Mesothelial cell of epicardium (in vitro differentiated cells): Measurements from ENCODE around the gene PAK5. TPM values are rescaled to one million over a fixed set of nuclear protein-coding genes. Genes with fewer than 3 reads are reported as not detected.

Experiments
- DNase-seq, 2 experiments: peaks; one replicate each; pipeline ENCODE4 v3.0.0; 2021; ENCODE audit warnings: low spot score in 2 of 2; ENCODE audit not compliant: unreplicated experiment in 2 of 2
- H3K27ac Mint-ChIP-seq: 2 replicates; pipeline ENCODE4 v1.8.0; 2021; ENCODE audit warnings: mixed read lengths
- H3K27me3 Mint-ChIP-seq: 2 replicates; pipeline ENCODE4 v1.8.0; 2021; ENCODE audit warnings: low read depth, mixed read lengths
- H3K36me3 Mint-ChIP-seq: 2 replicates; pipeline ENCODE4 v1.8.0; 2021; ENCODE audit warnings: mixed read lengths
- H3K4me1 Mint-ChIP-seq: 2 replicates; pipeline ENCODE4 v1.8.0; 2021; ENCODE audit warnings: mixed read lengths
- H3K4me3 Mint-ChIP-seq: 2 replicates; pipeline ENCODE4 v1.8.0; 2021; ENCODE audit warnings: mild to moderate bottlenecking, moderate library complexity, mixed read lengths
- H3K9me3 Mint-ChIP-seq: 2 replicates; pipeline ENCODE4 v1.8.0; 2021; ENCODE audit warnings: mixed read lengths
- total RNA-seq: library from RNA; stranded (reverse); gene quantifications from 3 replicates; pipeline ENCODE4 v1.2.1, GENCODE V29; 2021
- TF ChIP-seq, protein P1 (sequence below): fragments of 200-600 bp; sonication (generic); IDR thresholded peaks from one replicate; pipeline ENCODE4 v1.5.0; 2021; ENCODE audit warnings: antibody characterized with exemption; ENCODE audit not compliant: unreplicated experiment

The PAK5 gene
- total RNA-seq, 1 donor from 2014 or later = 0.54 TPM

DNA sequence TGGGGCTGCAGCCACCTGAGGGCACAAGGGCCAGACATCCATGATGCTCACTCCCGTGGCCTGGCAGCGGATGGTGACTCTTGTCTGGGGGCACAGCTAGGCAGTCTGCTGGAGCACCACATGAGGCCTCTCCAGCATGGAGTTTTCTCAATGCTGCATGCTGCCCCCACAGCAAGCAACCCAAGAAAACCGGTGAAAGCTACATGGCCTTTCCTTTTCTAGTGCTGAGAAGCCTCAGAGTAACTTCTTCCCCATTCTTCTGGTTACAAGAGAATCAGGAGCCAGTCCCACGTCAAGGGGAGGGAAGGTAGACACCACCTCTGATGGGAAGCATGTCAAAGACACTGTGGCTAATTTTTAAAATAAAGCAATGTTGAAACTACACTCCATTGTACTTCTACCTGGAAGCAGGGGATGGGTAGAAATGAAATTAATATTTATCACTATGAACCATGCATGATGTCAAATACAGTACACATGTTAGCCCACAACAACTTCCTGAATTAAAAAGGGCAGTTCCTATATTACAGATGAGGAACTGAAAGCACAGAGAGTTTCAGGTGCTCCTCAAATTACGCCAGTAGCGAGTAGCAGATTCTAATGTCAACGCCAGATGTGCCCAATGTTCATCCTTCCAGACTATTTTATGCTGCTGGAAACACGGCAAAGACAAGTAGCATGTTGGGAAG, 223.0 kb downstream of the PAK5 start:
- no peaks in the 10 kb centered on the region for H3K36me3 Mint-ChIP-seq
- H3K27me3 Mint-ChIP-seq = peaks cover 9% of the 10 kb centered on the region
- H3K4me1 Mint-ChIP-seq = no peaks in the 10 kb centered on the region
- H3K27ac Mint-ChIP-seq = no peak overlapping the region
- H3K9me3 Mint-ChIP-seq = peaks cover 15% of the 10 kb centered on the region
- DNase-seq = no peak
- TF ChIP-seq, protein P1, sequence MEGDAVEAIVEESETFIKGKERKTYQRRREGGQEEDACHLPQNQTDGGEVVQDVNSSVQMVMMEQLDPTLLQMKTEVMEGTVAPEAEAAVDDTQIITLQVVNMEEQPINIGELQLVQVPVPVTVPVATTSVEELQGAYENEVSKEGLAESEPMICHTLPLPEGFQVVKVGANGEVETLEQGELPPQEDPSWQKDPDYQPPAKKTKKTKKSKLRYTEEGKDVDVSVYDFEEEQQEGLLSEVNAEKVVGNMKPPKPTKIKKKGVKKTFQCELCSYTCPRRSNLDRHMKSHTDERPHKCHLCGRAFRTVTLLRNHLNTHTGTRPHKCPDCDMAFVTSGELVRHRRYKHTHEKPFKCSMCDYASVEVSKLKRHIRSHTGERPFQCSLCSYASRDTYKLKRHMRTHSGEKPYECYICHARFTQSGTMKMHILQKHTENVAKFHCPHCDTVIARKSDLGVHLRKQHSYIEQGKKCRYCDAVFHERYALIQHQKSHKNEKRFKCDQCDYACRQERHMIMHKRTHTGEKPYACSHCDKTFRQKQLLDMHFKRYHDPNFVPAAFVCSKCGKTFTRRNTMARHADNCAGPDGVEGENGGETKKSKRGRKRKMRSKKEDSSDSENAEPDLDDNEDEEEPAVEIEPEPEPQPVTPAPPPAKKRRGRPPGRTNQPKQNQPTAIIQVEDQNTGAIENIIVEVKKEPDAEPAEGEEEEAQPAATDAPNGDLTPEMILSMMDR = no peak
- no peak overlapping the region for H3K4me3 Mint-ChIP-seq

DNA sequence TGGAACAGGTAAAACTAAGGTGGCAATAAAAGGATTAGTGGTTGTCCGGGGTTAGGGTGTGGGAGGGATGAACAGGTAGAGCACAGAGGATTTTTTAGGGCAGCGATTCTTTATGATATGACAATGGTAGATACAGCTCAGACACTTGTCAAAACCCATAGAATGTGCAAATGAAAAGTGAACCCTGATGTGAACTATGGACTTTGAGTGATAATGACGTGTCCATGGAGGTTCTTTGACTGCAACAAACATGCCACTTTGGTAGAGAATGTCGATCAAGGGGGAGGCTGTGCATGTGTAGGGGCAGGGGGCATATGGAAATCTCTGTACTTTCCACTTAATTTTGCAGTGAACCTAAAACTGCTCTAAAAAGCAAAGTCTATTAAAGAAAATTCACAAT, 223.8 kb downstream of the PAK5 start:
- Mint-ChIP-seq H3K4me1 (no peaks in the 10 kb centered on the region), H3K27ac (no peak overlapping the region), H3K4me3 (no peak overlapping the region), H3K27me3 (peaks cover 7% of the 10 kb centered on the region), H3K9me3 (peaks cover 15% of the 10 kb centered on the region), H3K36me3 (no peaks in the 10 kb centered on the region)
- TF ChIP-seq, protein P1 = no peak
- no peak for DNase-seq

DNA sequence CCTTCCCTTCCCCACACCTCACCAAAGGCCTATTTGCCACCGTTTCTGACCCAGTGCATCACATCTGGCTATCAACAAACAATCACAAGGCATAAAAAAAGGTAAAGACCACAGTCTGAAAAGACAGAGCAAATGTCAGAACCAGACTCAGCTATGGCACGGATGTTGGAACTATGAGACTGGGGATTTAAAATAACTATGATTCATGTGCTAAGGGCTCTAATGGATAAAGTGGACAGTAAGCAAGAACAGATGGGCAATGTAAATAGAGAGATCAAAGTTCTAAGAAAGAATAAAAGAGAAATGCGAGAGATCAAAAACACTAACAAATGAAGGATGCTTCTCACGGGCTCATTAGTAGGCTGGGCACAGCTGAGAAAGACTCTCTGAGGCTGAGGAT, 225.0 kb downstream of the PAK5 start:
- no peak overlapping the region for H3K4me3 Mint-ChIP-seq
- no peaks in the 10 kb centered on the region for H3K36me3 Mint-ChIP-seq
- H3K9me3 Mint-ChIP-seq = peaks cover 15% of the 10 kb centered on the region
- H3K4me1 Mint-ChIP-seq = no peaks in the 10 kb centered on the region
- TF ChIP-seq, protein P1 = no peak
- H3K27ac Mint-ChIP-seq = no peak overlapping the region
- no peak for DNase-seq
- no peaks in the 10 kb centered on the region for H3K27me3 Mint-ChIP-seq

DNA sequence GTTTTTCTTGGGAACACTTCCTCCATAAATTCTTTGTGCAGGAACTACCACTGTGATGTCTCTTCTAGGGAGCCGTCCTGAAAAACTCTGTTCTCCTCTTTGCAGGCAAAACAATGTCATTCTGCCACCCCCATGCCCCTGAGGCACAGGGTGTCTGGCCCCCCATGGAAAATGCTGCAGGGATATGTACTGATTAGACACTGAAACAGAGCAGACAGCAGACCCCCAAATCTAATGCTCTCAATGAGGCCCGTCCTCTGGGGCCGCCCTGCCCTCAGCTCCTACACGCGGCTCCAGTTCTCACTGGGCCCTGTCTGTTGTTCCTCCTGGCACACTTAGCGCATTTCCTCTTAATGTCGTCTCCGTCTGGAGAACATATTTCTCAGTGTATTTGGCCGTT, 227.0 kb downstream of the PAK5 start:
- no peak for DNase-seq
- no peak overlapping the region for H3K4me3 Mint-ChIP-seq
- H3K36me3 Mint-ChIP-seq = no peaks in the 10 kb centered on the region
- no peaks in the 10 kb centered on the region for H3K27me3 Mint-ChIP-seq
- no peaks in the 10 kb centered on the region for H3K4me1 Mint-ChIP-seq
- H3K27ac Mint-ChIP-seq = no peak overlapping the region
- H3K9me3 Mint-ChIP-seq = peaks cover 15% of the 10 kb centered on the region
- TF ChIP-seq, protein P1 = no peak

DNA sequence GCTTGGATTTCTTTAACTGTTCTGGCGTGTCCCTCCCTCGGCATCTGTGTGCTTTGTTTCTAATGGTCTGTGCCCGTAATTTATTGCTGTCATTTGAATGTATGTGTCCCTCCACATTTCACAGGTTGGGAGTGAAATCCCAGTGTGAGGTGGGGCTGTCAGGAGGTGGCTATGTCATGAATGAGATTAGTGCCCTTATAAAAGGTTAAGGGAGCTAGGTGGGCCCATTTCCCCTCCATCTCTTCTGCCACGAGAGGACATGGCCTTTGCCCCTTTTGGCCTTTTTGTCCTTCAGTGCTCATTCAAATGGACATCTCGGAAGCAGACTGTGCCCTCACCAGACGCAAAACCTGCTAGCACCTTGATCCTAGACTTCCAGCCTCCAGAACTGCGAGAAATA, 228.2 kb downstream of the PAK5 start:
- H3K4me3 Mint-ChIP-seq = no peak overlapping the region
- TF ChIP-seq, protein P1 = no peak
- no peak for DNase-seq
- no peaks in the 10 kb centered on the region for H3K4me1 Mint-ChIP-seq
- no peaks in the 10 kb centered on the region for H3K36me3 Mint-ChIP-seq
- H3K9me3 Mint-ChIP-seq = peaks cover 20% of the 10 kb centered on the region
- no peak overlapping the region for H3K27ac Mint-ChIP-seq
- H3K27me3 Mint-ChIP-seq = peaks cover 2% of the 10 kb centered on the region
